ENCODE data around the gene TEC. TPM values are rescaled to one million over a fixed set of nuclear protein-coding genes. Genes with fewer than 3 reads are reported as not detected.
"Not testable (repeated sequence)": the region's sequence is repeated elsewhere in the genome, so short reads cannot be mapped to it uniquely, and the experiment has no call there.

The TEC gene
- total RNA-seq, 2 experiments from 2014 or later: 2.8 TPM

DNA sequence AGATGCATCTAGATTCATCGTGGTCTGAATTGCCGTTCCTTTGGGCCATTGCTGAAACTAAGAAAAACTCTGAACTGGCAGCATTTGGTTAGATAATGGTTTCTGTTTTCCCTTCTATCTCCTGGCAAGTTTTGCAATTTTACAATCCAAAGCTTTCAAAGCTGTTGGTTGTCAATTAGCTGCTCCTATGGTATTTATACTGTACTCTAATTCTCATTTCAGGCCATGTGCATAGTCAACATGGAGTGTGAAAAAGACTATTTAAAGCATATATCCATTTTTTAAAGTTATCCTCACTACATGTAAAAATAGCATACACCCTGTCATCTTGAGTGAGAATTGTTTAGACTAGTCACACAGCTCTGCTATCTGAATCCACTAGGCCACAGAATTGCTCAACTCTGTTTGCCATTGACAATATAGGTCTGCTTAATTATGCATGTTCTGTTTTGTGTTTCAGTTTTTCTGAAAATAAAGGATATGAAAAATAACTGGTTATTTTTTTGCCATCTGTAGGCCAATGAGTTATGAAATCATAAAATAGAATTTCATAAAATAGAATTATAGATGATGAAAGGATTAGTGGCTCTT, 27.7 kb upstream of the TEC start:
- H3K27me3 ChIP-seq (ENCODE audit: control insufficient read depth in 1 of 2, insufficient read depth in 2 of 2, low read length in 2 of 2): no peaks in the 10 kb centered on the region
- H3K4me1 ChIP-seq (ENCODE audit: insufficient read depth, low read length): no peaks in the 10 kb centered on the region
- Mint-ChIP-seq H3K27me3 (peaks cover 15% of the 10 kb centered on the region), H3K36me3 (ENCODE audit: low read depth) (no peaks in the 10 kb centered on the region), H3K9me3 (no peaks in the 10 kb centered on the region), H3K4me3 (no peak overlapping the region), H3K4me1 (ENCODE audit: low read depth) (no peaks in the 10 kb centered on the region), H3K27ac (no peak overlapping the region)
- no peak overlapping the region for H3K27ac ChIP-seq (ENCODE audit: low read depth in 1 of 2, low read length in 2 of 2)
- POLR2A ChIA-PET: no interaction called here
- no peak overlapping the region for H3K4me3 ChIP-seq (ENCODE audit: low read length)
- peaks cover 0 to under 1% of the 10 kb centered on the region in 2 experiments for H3K9me3 ChIP-seq (ENCODE audit: control insufficient read depth in 1 of 2, insufficient read depth in 1 of 2, low read length in 2 of 2)
- ATAC-seq (ENCODE audit: poor library complexity) (no peak), DNase-seq (no peak)
- intact Hi-C loops (cut with DNase I, micrococcal nuclease): no loop called here
- H3K36me3 ChIP-seq (ENCODE audit: insufficient read depth, low read length): no peaks in the 10 kb centered on the region
- CTCF ChIA-PET: no interaction called here
- no peak for TF ChIP-seq CTCF (IDR thresholded peaks at IDR 0.05)

GRCh38 chr4:48296365-48296764, 26.7 kb upstream of the TEC start:
- intact Hi-C loops (cut with DNase I, micrococcal nuclease): no loop called here
- no peaks in the 10 kb centered on the region for H3K9me3 Mint-ChIP-seq
- peaks cover 7% of the 10 kb centered on the region for H3K27me3 Mint-ChIP-seq
- no peaks in the 10 kb centered on the region for H3K36me3 Mint-ChIP-seq (ENCODE audit: low read depth)
- POLR2A ChIA-PET: no interaction called here
- no peaks in the 10 kb centered on the region for H3K36me3 ChIP-seq (ENCODE audit: insufficient read depth, low read length)
- CTCF ChIA-PET: no interaction called here
- H3K27ac ChIP-seq (ENCODE audit: low read depth in 1 of 2, low read length in 2 of 2): no peak overlapping the region
- no peaks in the 10 kb centered on the region for H3K4me1 ChIP-seq (ENCODE audit: insufficient read depth, low read length)
- peaks cover 0 to 11% of the 10 kb centered on the region in 2 experiments for H3K9me3 ChIP-seq (ENCODE audit: control insufficient read depth in 1 of 2, insufficient read depth in 1 of 2, low read length in 2 of 2)
- no peak overlapping the region for H3K4me3 Mint-ChIP-seq
- H3K27ac Mint-ChIP-seq: no peak overlapping the region
- H3K4me3 ChIP-seq (ENCODE audit: low read length): no peak overlapping the region
- peak in 2 of 14 experiments; percentile 16 to 45 for DNase-seq
- TF ChIP-seq CTCF (IDR thresholded peaks at IDR 0.05): no peak
- ATAC-seq (ENCODE audit: poor library complexity): no peak
- H3K27me3 ChIP-seq (ENCODE audit: control insufficient read depth in 1 of 2, insufficient read depth in 2 of 2, low read length in 2 of 2): no peaks in the 10 kb centered on the region
- no peaks in the 10 kb centered on the region for H3K4me1 Mint-ChIP-seq (ENCODE audit: low read depth)

- Mint-ChIP-seq H3K9me3 (no peaks in the 10 kb centered on the region), H3K4me1 (ENCODE audit: low read depth) (no peaks in the 10 kb centered on the region), H3K27me3 (peaks cover 5% of the 10 kb centered on the region), H3K4me3 (no peak overlapping the region), H3K36me3 (ENCODE audit: low read depth) (no peaks in the 10 kb centered on the region), H3K27ac (no peak overlapping the region)
- Histone ChIP-seq H3K4me3 (ENCODE audit: low read length) (no peak overlapping the region), H3K9me3 (ENCODE audit: control insufficient read depth in 1 of 2, insufficient read depth in 1 of 2, low read length in 2 of 2) (peaks cover 0 to 11% of the 10 kb centered on the region in 2 experiments), H3K27ac (ENCODE audit: low read depth in 1 of 2, low read length in 2 of 2) (no peak overlapping the region), H3K27me3 (ENCODE audit: control insufficient read depth in 1 of 2, insufficient read depth in 2 of 2, low read length in 2 of 2) (no peaks in the 10 kb centered on the region), H3K36me3 (ENCODE audit: insufficient read depth, low read length) (no peaks in the 10 kb centered on the region), H3K4me1 (ENCODE audit: insufficient read depth, low read length) (no peaks in the 10 kb centered on the region)
- ChIA-PET CTCF (no interaction called here), POLR2A (no interaction called here)
- intact Hi-C loops (cut with DNase I, micrococcal nuclease): no loop called here
- ATAC-seq (ENCODE audit: poor library complexity) (no peak), DNase-seq (no peak)
- TF ChIP-seq CTCF (IDR thresholded peaks at IDR 0.05): no peak
Observed at GRCh38 chr4:48295116-48295515, 25.5 kb upstream of the TEC start.

DNA sequence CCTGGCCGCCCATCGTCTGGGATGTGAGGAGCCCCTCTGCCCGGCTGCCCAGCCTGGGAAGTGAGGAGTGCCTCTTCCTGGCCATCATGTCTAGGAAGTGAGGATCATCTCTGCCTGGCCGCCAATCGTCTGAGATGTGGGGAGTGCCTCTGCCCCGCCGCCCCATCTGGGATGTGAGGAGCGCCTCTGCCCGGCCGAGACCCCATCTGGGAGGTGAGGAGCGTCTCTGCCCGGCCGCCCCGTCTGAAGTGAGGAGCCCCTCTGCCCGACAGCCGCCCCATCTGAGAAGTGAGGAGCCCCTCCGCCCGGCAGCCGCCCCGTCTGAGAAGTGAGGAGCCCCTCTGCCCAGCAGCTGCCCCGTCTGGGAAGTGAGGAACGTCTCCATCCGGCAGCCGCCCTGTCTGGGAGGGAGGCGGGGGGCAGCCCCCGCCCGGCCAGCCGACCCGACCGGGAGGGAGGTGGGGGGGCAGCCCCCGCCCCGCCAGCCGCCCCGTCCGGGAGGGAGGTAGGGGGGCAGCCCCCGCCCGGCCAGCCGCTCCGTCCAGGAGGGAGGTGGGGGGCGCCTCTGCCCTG, 22.7 kb upstream of the TEC start:
- H3K4me3 ChIP-seq (ENCODE audit: low read length); H3K27me3 Mint-ChIP-seq; H3K4me3 Mint-ChIP-seq; H3K4me1 ChIP-seq (ENCODE audit: insufficient read depth, low read length); H3K27ac ChIP-seq (ENCODE audit: low read depth in 1 of 2, low read length in 2 of 2); CTCF ChIA-PET; intact Hi-C loops (cut with DNase I, micrococcal nuclease); H3K36me3 ChIP-seq (ENCODE audit: insufficient read depth, low read length); DNase-seq; H3K9me3 Mint-ChIP-seq; ATAC-seq (ENCODE audit: poor library complexity); POLR2A ChIA-PET; H3K27me3 ChIP-seq (ENCODE audit: control insufficient read depth in 1 of 2, insufficient read depth in 2 of 2, low read length in 2 of 2); H3K36me3 Mint-ChIP-seq (ENCODE audit: low read depth); H3K27ac Mint-ChIP-seq; H3K4me1 Mint-ChIP-seq (ENCODE audit: low read depth): not testable (repeated sequence)
- H3K9me3 ChIP-seq (ENCODE audit: control insufficient read depth in 1 of 2, insufficient read depth in 1 of 2, low read length in 2 of 2): peaks cover 0 to 11% of the 10 kb centered on the region in 2 experiments
